ENCODE measurements around the gene PDGFA. TPM values are rescaled to one million over a fixed set of nuclear protein-coding genes. Genes with fewer than 3 reads are reported as not detected.

The PDGFA gene
- total RNA-seq, 2 experiments from 2014 or later = not detected

DNA sequence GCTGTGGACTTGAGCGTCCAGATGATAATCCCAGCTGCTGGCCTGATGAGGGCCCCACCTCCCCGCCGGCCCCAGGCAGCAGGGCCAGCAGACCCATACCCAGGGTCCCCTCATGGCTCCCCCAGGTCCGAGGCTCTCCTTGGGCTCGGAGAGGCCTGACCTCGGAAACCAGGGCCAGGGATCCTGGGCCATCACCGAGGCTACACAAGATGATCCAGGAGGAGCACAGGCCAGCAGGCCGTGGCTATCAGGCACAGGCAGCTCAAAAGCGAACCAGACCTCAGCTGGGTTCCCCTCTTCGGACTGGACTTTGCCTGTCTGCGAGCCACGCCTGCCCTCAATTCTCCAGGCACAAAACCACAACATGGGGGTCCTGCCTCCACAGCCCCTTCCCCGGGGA lies 17.4 kb downstream of the PDGFA start:
- no peak overlapping the region for H3K27ac ChIP-seq (ENCODE audit: low read depth, low read length, poor library complexity, severe bottlenecking)
- POLR2A ChIA-PET = interaction anchor here (0.5 kb wide), 1 partner anchor 178 kb away, joined by 4 read pairs; no protein-coding TSS in a partner anchor

DNA sequence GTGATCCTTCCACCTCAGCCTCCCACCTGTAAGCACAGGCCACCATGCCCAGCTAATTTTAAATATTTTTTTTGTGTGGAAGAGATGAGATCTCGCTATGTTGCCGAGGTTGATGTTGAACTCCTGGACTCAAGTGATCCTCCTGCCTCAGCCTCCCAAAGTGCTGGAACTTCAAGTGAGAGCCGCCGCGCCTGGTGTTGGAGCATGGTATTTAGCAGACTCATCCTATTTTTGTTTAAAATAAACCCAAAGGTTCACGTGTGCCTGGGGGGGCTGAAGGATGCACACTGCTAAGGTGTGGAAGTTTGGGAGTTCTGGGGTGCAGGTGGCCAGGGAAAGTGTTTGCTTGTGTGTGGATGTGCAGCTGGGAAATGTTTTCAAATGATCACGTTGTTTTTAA lies 18.1 kb downstream of the PDGFA start:
- CTCF ChIA-PET (ENCODE audit: unreplicated experiment) = no interaction called here
- Histone ChIP-seq H2AFZ (ENCODE audit: low read length) (no peak overlapping the region), H3K9me2 (ENCODE audit: insufficient read depth, low read length) (no peaks in the 10 kb centered on the region), H3K4me3 (ENCODE audit: low read depth, low read length, poor library complexity, severe bottlenecking) (no peak overlapping the region), H3K36me3 (ENCODE audit: insufficient read depth, low read length) (no peaks in the 10 kb centered on the region), H3K9me3 (ENCODE audit: low read length) (no peaks in the 10 kb centered on the region), H4K20me1 (ENCODE audit: insufficient read depth, low read length) (no peaks in the 10 kb centered on the region), H3K79me2 (ENCODE audit: insufficient read depth, low read depth, low read length) (no peaks in the 10 kb centered on the region), H3K27ac (ENCODE audit: low read depth, low read length, poor library complexity, severe bottlenecking) (no peak overlapping the region), H3K4me1 (ENCODE audit: insufficient read depth, low read length, poor library complexity, severe bottlenecking) (no peaks in the 10 kb centered on the region), H3K4me2 (ENCODE audit: low read length) (no peak overlapping the region)
- no TSS peak for BruUV-seq (replicated peaks)
- intact Hi-C loops (cut with micrococcal nuclease; ENCODE audit: unreplicated experiment) = no loop called here
- POLR2A ChIA-PET = no interaction called here
- DNase-seq (ENCODE audit: low spot score) = no peak
- TF ChIP-seq, protein P1, sequence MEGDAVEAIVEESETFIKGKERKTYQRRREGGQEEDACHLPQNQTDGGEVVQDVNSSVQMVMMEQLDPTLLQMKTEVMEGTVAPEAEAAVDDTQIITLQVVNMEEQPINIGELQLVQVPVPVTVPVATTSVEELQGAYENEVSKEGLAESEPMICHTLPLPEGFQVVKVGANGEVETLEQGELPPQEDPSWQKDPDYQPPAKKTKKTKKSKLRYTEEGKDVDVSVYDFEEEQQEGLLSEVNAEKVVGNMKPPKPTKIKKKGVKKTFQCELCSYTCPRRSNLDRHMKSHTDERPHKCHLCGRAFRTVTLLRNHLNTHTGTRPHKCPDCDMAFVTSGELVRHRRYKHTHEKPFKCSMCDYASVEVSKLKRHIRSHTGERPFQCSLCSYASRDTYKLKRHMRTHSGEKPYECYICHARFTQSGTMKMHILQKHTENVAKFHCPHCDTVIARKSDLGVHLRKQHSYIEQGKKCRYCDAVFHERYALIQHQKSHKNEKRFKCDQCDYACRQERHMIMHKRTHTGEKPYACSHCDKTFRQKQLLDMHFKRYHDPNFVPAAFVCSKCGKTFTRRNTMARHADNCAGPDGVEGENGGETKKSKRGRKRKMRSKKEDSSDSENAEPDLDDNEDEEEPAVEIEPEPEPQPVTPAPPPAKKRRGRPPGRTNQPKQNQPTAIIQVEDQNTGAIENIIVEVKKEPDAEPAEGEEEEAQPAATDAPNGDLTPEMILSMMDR (conservative IDR thresholded peaks at IDR 0.05; ENCODE audit: low read length) = no peak
- TF ChIP-seq EZH2phosphoT487 (IDR thresholded peaks at IDR 0.05; ENCODE audit: borderline replicate concordance, low read depth, low read length) = no peak

More for the DNA sequence above, 17.4 kb downstream of the PDGFA start:
- no peaks in the 10 kb centered on the region for H3K79me2 ChIP-seq (ENCODE audit: insufficient read depth, low read depth, low read length)
- no peaks in the 10 kb centered on the region for H4K20me1 ChIP-seq (ENCODE audit: insufficient read depth, low read length)
- no peak for TF ChIP-seq EZH2phosphoT487 (IDR thresholded peaks at IDR 0.05; ENCODE audit: borderline replicate concordance, low read depth, low read length)
- TF ChIP-seq, protein P1 (conservative IDR thresholded peaks at IDR 0.05; ENCODE audit: low read length) = no peak
- H2AFZ ChIP-seq (ENCODE audit: low read length) = no peak overlapping the region
- BruUV-seq (replicated peaks) = no TSS peak
- H3K4me1 ChIP-seq (ENCODE audit: insufficient read depth, low read length, poor library complexity, severe bottlenecking) = no peaks in the 10 kb centered on the region
- no peaks in the 10 kb centered on the region for H3K9me3 ChIP-seq (ENCODE audit: low read length)
- CTCF ChIA-PET (ENCODE audit: unreplicated experiment) = no interaction called here
- no peak overlapping the region for H3K4me2 ChIP-seq (ENCODE audit: low read length)
- no peaks in the 10 kb centered on the region for H3K9me2 ChIP-seq (ENCODE audit: insufficient read depth, low read length)
- H3K4me3 ChIP-seq (ENCODE audit: low read depth, low read length, poor library complexity, severe bottlenecking) = no peak overlapping the region
- no peaks in the 10 kb centered on the region for H3K36me3 ChIP-seq (ENCODE audit: insufficient read depth, low read length)
- DNase-seq (ENCODE audit: low spot score) = no peak
- intact Hi-C loops (cut with micrococcal nuclease; ENCODE audit: unreplicated experiment) = no loop called here

GRCh38 chr7:500521-501420 lies 18.9 kb downstream of the PDGFA start:
- H2AFZ ChIP-seq (ENCODE audit: low read length) = no peak overlapping the region
- H3K4me3 ChIP-seq (ENCODE audit: low read depth, low read length, poor library complexity, severe bottlenecking) = no peak overlapping the region
- no peak for DNase-seq (ENCODE audit: low spot score)
- H3K4me1 ChIP-seq (ENCODE audit: insufficient read depth, low read length, poor library complexity, severe bottlenecking) = no peaks in the 10 kb centered on the region
- no peaks in the 10 kb centered on the region for H4K20me1 ChIP-seq (ENCODE audit: insufficient read depth, low read length)
- ChIA-PET CTCF (ENCODE audit: unreplicated experiment) (no interaction called here), POLR2A (no interaction called here)
- BruUV-seq (replicated peaks) = no TSS peak
- no peaks in the 10 kb centered on the region for H3K9me2 ChIP-seq (ENCODE audit: insufficient read depth, low read length)
- intact Hi-C loops (cut with micrococcal nuclease; ENCODE audit: unreplicated experiment) = no loop called here
- no peaks in the 10 kb centered on the region for H3K9me3 ChIP-seq (ENCODE audit: low read length)
- no peaks in the 10 kb centered on the region for H3K36me3 ChIP-seq (ENCODE audit: insufficient read depth, low read length)
- no peaks in the 10 kb centered on the region for H3K79me2 ChIP-seq (ENCODE audit: insufficient read depth, low read depth, low read length)
- no peak overlapping the region for H3K27ac ChIP-seq (ENCODE audit: low read depth, low read length, poor library complexity, severe bottlenecking)
- no peak overlapping the region for H3K4me2 ChIP-seq (ENCODE audit: low read length)
- no peak for TF ChIP-seq EZH2phosphoT487 (IDR thresholded peaks at IDR 0.05; ENCODE audit: borderline replicate concordance, low read depth, low read length)
- TF ChIP-seq, protein P1 (conservative IDR thresholded peaks at IDR 0.05; ENCODE audit: low read length) = no peak
